Right lobe of liver (tissue), 4 donors: ENCODE measurements around the gene GTF2A1.

Source experiments
- POLR2A ChIP-seq: fragments of 450-650 bp; IDR thresholded peaks from one replicate; pipeline ENCODE4 v1.6.1; 2017; ENCODE audit warnings: antibody characterized with exemption, mild to moderate bottlenecking
- TF ChIP-seq, protein P1 (sequence below), 4 donors: fragments of 200-600 bp in 3 of 4; fragments of 450-650 bp in 1 of 4; IDR thresholded peaks; one replicate each; pipeline versions ENCODE4 v1.5.1 to v1.8.0; 2016 to 2022; ENCODE audit warnings: antibody characterized with exemption in 4 of 4, mild to moderate bottlenecking in 2 of 4
- donor health status: DM: no; HTN: no; CAD: no.
- donor health status: DM: no; HTN: no; CAD: no.
- donor health status: DM: no; HTN: yes; CAD: no.

DNA sequence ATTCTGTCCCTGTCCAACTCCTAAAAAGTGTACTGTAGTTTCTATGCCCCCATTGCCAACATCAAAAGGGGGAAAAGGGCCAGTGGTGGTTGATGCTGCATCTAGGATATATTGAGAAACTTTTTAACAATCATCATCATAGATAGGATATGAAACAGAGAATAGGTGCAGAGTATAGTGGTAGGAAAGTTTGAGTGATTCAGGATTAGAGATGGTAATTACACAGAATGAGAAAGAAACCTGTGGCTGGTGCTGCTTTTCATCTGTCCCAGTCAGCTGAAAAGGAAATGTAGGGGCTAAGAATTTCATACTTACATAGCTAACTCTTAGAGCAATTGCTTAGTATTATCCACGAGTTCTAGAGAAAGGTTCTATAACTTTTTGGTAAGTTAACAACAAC lies 67.6 kb downstream of the GTF2A1 start:
- TF ChIP-seq POLR2A: no peak
- TF ChIP-seq, protein P1, sequence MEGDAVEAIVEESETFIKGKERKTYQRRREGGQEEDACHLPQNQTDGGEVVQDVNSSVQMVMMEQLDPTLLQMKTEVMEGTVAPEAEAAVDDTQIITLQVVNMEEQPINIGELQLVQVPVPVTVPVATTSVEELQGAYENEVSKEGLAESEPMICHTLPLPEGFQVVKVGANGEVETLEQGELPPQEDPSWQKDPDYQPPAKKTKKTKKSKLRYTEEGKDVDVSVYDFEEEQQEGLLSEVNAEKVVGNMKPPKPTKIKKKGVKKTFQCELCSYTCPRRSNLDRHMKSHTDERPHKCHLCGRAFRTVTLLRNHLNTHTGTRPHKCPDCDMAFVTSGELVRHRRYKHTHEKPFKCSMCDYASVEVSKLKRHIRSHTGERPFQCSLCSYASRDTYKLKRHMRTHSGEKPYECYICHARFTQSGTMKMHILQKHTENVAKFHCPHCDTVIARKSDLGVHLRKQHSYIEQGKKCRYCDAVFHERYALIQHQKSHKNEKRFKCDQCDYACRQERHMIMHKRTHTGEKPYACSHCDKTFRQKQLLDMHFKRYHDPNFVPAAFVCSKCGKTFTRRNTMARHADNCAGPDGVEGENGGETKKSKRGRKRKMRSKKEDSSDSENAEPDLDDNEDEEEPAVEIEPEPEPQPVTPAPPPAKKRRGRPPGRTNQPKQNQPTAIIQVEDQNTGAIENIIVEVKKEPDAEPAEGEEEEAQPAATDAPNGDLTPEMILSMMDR (IDR thresholded peaks at IDR 0.05): no peak
